ENCODE results near the gene JAG1. TPM values are rescaled to one million over a fixed set of nuclear protein-coding genes. Genes with fewer than 3 reads are reported as not detected.

JAG1 gene
- total RNA-seq, 4 donors from 2014 or later, result 64.2 to 153 (median 85.7) TPM

GRCh38 chr20:10603971-10604864 lies 69.6 kb downstream of the JAG1 start:
- peak; percentile 84 for ATAC-seq (ENCODE audit: low FRiP score)
- no peak for DNase-seq (ENCODE audit: low spot score)
- TF ChIP-seq CTCF (IDR thresholded peaks at IDR 0.05), result no peak

- no peak for DNase-seq (ENCODE audit: low spot score)
- no peak for TF ChIP-seq CTCF (IDR thresholded peaks at IDR 0.05)
- no peak for ATAC-seq (ENCODE audit: low FRiP score)
These were observed 70.4 kb downstream of the JAG1 start for GRCh38 chr20:10603378-10603777.

- no peak for DNase-seq (ENCODE audit: low spot score)
- no peak for ATAC-seq (ENCODE audit: low FRiP score)
- TF ChIP-seq CTCF (IDR thresholded peaks at IDR 0.05), result no peak
These were observed 71.5 kb downstream of the JAG1 start for GRCh38 chr20:10602221-10602871.

GRCh38 chr20:10597637-10598036 lies 76.2 kb downstream of the JAG1 start:
- ATAC-seq (ENCODE audit: low FRiP score) (no peak), DNase-seq (ENCODE audit: low spot score) (no peak)
- TF ChIP-seq CTCF (IDR thresholded peaks at IDR 0.05), result no peak

DNA sequence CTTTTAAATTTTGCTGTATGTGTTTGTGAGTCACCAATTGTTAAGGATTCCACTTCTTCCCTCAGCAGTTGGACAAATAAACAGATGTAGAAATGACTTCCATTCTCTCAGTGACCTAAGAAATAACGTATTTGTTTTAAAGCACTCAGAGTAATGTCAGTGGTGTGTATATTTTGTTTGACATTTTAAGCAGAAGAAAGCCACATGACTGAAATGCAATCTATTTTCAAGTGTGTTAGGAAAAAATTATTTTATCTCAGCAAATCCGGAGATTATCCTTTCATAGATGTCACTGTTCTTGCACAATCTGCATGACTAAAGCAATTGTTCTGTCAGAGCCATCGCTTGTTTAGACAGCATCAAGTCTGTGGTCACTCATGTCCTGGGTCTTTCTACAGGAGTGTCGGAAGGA lies 77.1 kb downstream of the JAG1 start:
- TF ChIP-seq CTCF (IDR thresholded peaks at IDR 0.05), result no peak
- no peak for DNase-seq (ENCODE audit: low spot score)
- no peak for ATAC-seq (ENCODE audit: low FRiP score)

DNA sequence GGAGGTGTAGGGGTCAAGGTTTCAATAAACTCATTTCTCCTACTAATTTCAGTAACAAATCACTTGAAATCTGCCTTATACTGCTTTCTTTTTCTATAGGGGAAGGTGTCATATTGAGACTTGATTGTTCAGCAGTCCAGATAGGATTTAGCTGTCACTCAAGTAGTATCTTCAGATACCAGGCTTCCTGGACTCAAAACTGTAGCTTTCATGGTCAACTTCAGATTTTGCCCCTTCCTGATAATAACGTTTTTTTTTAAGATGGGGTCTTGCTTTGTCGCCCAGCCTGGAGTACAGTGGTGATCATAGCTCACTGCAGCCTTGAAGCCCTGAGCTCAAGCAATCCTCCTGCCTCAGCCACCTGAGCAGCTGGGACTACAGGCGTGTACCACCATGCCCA lies 77.8 kb downstream of the JAG1 start:
- DNase-seq (ENCODE audit: low spot score) (no peak), ATAC-seq (ENCODE audit: low FRiP score) (no peak)
- no peak for TF ChIP-seq CTCF (IDR thresholded peaks at IDR 0.05)

Measured in omental fat pad (tissue), 4 donors.